SK-N-SH (cell line): ENCODE data around the gene ACE. TPM values are rescaled to one million over a fixed set of nuclear protein-coding genes. Genes with fewer than 3 reads are reported as not detected.

Experiments
- CTCF ChIA-PET: fragments of 300-600, 350-600 bp; formaldehyde crosslinking; extraction: SDS; loops from one replicate; lab custom pipeline; 2021; lab: Yijun Ruan, JAX
- POLR2A ChIA-PET: fragments of 350-600 bp; sonication (Branson Sonifier 250); formaldehyde crosslinking; extraction: SDS; loops from one replicate; lab custom pipeline; 2020; ENCODE audit warnings: antibody characterized with exemption, inconsistent platforms; lab: Yijun Ruan, JAX
- DNase-seq: peaks from one replicate; pipeline ENCODE4 v3.0.0; 2012
- H2AFZ ChIP-seq: fragments of 200-600 bp; sonication (generic); 2 replicates; pipeline ENCODE4 v1.8.1; 2016; ENCODE audit warnings: antibody characterized with exemption, mild to moderate bottlenecking, low read depth
- H3F3A ChIP-seq: fragments of 200-600 bp; sonication (generic); replicated peaks from 2 replicates; pipeline ENCODE3; 2016; ENCODE audit warnings: antibody characterized with exemption, mild to moderate bottlenecking; ENCODE audit not compliant: insufficient read depth
- H3K27ac ChIP-seq, 2 experiments: fragments of 200-500 bp in 1 of 2; fragments of 200-600 bp in 1 of 2; sonication (Bioruptor generic) in 1 of 2; sonication (generic), shearing (Covaris generic) in 1 of 2; 2 replicates each; pipeline versions ENCODE4 v1.5.1 to v1.6.1; 2014 to 2016; ENCODE audit warnings: low read depth in 2 of 2, inconsistent platforms in 1 of 2, low read length in 1 of 2, mild to moderate bottlenecking in 1 of 2, mixed read lengths in 1 of 2
- H3K27me3 ChIP-seq: fragments of 200-600 bp; sonication (generic), shearing (Covaris generic); 2 replicates; pipeline ENCODE4 v1.6.1; 2016; ENCODE audit warnings: mixed run types; ENCODE audit not compliant: insufficient read depth
- H3K36me3 ChIP-seq, 2 experiments: fragments of 200-500 bp in 1 of 2; fragments of 200-600 bp in 1 of 2; sonication (Bioruptor generic) in 1 of 2; sonication (generic) in 1 of 2; replicated peaks in 1 of 2; 2 replicates each; pipeline versions ENCODE3 to v1.5.1; 2014 to 2016; ENCODE audit warnings: low read length in 1 of 2, mild to moderate bottlenecking in 1 of 2; ENCODE audit not compliant: insufficient read depth in 2 of 2, control insufficient read depth in 1 of 2
- H3K4me1 ChIP-seq, 2 experiments: fragments of 200-500 bp in 1 of 2; fragments of 200-600 bp in 1 of 2; sonication (Bioruptor generic) in 1 of 2; sonication (generic), shearing (Covaris generic) in 1 of 2; 2 replicates each; pipeline versions ENCODE4 v1.5.1 to v1.6.1; 2014 to 2016; ENCODE audit warnings: low read depth in 1 of 2, low read length in 1 of 2, mixed run types in 1 of 2; ENCODE audit not compliant: insufficient read depth in 2 of 2, control insufficient read depth in 1 of 2
- H3K4me2 ChIP-seq: fragments of 200-600 bp; sonication (generic), shearing (Covaris generic); 2 replicates; pipeline ENCODE4 v1.6.1; 2017; ENCODE audit warnings: mixed run types
- H3K4me3 ChIP-seq, 2 experiments: fragments of 200-500 bp in 1 of 2; fragments of 200-600 bp in 1 of 2; sonication (Bioruptor generic) in 1 of 2; sonication (generic), shearing (Covaris generic) in 1 of 2; 2 replicates each; pipeline versions ENCODE4 v1.5.1 to v1.8.1; 2014 to 2016; ENCODE audit warnings: low read depth in 2 of 2, inconsistent platforms in 1 of 2, low read length in 1 of 2, mild to moderate bottlenecking in 1 of 2, mixed read lengths in 1 of 2, moderate library complexity in 1 of 2
- H3K79me2 ChIP-seq: fragments of 200-600 bp; sonication (generic); 2 replicates; pipeline ENCODE4 v1.8.1; 2017; ENCODE audit warnings: mild to moderate bottlenecking; ENCODE audit not compliant: insufficient read depth
- H3K9ac ChIP-seq: fragments of 200-600 bp; sonication (generic); 2 replicates; pipeline ENCODE4 v1.6.1; 2017; ENCODE audit warnings: mixed run types
- H3K9me2 ChIP-seq: fragments of 200-600 bp; sonication (generic); 2 replicates; pipeline ENCODE4 v1.6.1; 2017; ENCODE audit warnings: mixed run types
- H3K9me3 ChIP-seq: fragments of 200-600 bp; sonication (generic); 2 replicates; pipeline ENCODE4 v1.6.1; 2017; ENCODE audit warnings: mixed run types, mild to moderate bottlenecking, moderate library complexity
- H4K20me1 ChIP-seq: fragments of 200-600 bp; sonication (generic); 2 replicates; pipeline ENCODE4 v1.6.1; 2017; ENCODE audit warnings: mild to moderate bottlenecking, mixed run types; ENCODE audit not compliant: insufficient read depth
- EP300 ChIP-seq, 2 experiments: IDR thresholded peaks; 2 replicates each; pipeline versions ENCODE4 v1.4.0 to v1.6.1; 2012; ENCODE audit warnings: borderline replicate concordance in 1 of 2, low read depth in 1 of 2, low read length in 1 of 2
- FOSL2 ChIP-seq: IDR thresholded peaks from 2 replicates; pipeline ENCODE4 v1.4.0; 2012; ENCODE audit warnings: low read depth, mild to moderate bottlenecking, moderate library complexity, borderline replicate concordance
- FOXM1 ChIP-seq: IDR thresholded peaks from 2 replicates; pipeline ENCODE4 v1.4.0; 2012; ENCODE audit warnings: low read depth, mild to moderate bottlenecking
- MEF2A ChIP-seq: IDR thresholded peaks from 2 replicates; pipeline ENCODE4 v1.4.0; 2012; ENCODE audit warnings: low read depth, borderline replicate concordance
- MXI1 ChIP-seq: IDR thresholded peaks from 2 replicates; pipeline ENCODE4 v1.6.1; 2012; ENCODE audit warnings: mild to moderate bottlenecking, low read depth, low read length, improper control_type of control experiment
- PBX3 ChIP-seq: IDR thresholded peaks from 2 replicates; pipeline ENCODE4; 2012
- RAD21 ChIP-seq: IDR thresholded peaks from 2 replicates; pipeline ENCODE4 v1.6.1; 2012; ENCODE audit warnings: mild to moderate bottlenecking, low read length
- RCOR1 ChIP-seq: fragments of 150-350 bp; IDR thresholded peaks from 2 replicates; pipeline ENCODE4 v1.6.1; 2017; ENCODE audit warnings: antibody characterized with exemption, low read length
- RFX5 ChIP-seq: IDR thresholded peaks from 2 replicates; pipeline ENCODE4 v1.6.1; 2012; ENCODE audit warnings: mild to moderate bottlenecking, improper control_type of control experiment, low read length
- RXRA ChIP-seq: IDR thresholded peaks from 2 replicates; pipeline ENCODE4 v1.4.0; 2012; ENCODE audit warnings: low read depth, mild to moderate bottlenecking, borderline replicate concordance
- SMC3 ChIP-seq: IDR thresholded peaks from 2 replicates; pipeline ENCODE4 v1.6.1; 2012; ENCODE audit warnings: low read depth, low read length, improper control_type of control experiment
- TAF1 ChIP-seq: IDR thresholded peaks from 2 replicates; pipeline ENCODE4 v1.6.1; 2012; ENCODE audit warnings: low read depth, mild to moderate bottlenecking, low read length, moderate library complexity, borderline replicate concordance
- TCF12 ChIP-seq: IDR thresholded peaks from 2 replicates; pipeline ENCODE4 v1.4.0; 2012
- YY1 ChIP-seq: IDR thresholded peaks from 2 replicates; pipeline ENCODE4 v1.4.0; 2012; ENCODE audit warnings: low read depth, mild to moderate bottlenecking
- WGBS: methylation state at CpG from one replicate; pipeline ENCODE4 v1.1.6; 2017; ENCODE audit warnings: low lambda C conversion rate; 5-methylcytosine and 5-hydroxymethylcytosine counted together
- polyA plus RNA-seq, 3 experiments: library from polyadenylated mRNA; depleted of rRNA; stranded (reverse); fragments of >200 nt; gene quantifications; 2 replicates each; pipeline ENCODE4 v1.2.3, GENCODE V29; 2012
- TF ChIP-seq, protein P1 (sequence below): fragments of 150-350 bp; IDR thresholded peaks from 2 replicates; pipeline ENCODE4 v1.6.1; 2017; ENCODE audit warnings: antibody characterized with exemption, low read length, low read depth, borderline replicate concordance
- TF ChIP-seq, protein P2 (sequence below): IDR thresholded peaks from 2 replicates; pipeline ENCODE4 v1.4.0; 2012; ENCODE audit warnings: low read depth, borderline replicate concordance
- TF ChIP-seq, protein P3 (sequence below): fragments of 150-350 bp; IDR thresholded peaks from 2 replicates; pipeline ENCODE4 v1.6.1; 2016; ENCODE audit warnings: mild to moderate bottlenecking, low read depth, low read length

The ACE gene
- polyA plus RNA-seq, 1 of the 3 experiments (the other 2 are of a cell fraction) = 12.1 TPM

- Histone ChIP-seq H3K4me2 (peak overlapping the region; percentile 77), H3K9ac (0 out of 2 replicates have a peak overlapping the region, but pooled peaks have one; percentile 71), H3K9me2 (no peaks in the 10 kb centered on the region), H4K20me1 (no peaks in the 10 kb centered on the region), H3K27me3 (no peaks in the 10 kb centered on the region), H3F3A (peaks cover 22% of the 10 kb centered on the region), H3K9me3 (no peaks in the 10 kb centered on the region), H3K36me3 (no peaks in the 10 kb centered on the region), H3K4me1 (peaks cover 11 to 12% of the 10 kb centered on the region in 2 experiments), H3K79me2 (no peaks in the 10 kb centered on the region), H2AFZ (no peak overlapping the region), H3K4me3 (no peak overlapping the region), H3K27ac (peak overlapping the region in 1 of 2 experiments; percentile 88; a peak in 3 of 4 replicates)
- 94% methylated on average over 9 of the region's 9 CpGs for WGBS
- CTCF ChIA-PET = interaction anchor here (0.9 to 5.2 kb wide), 6 partner anchors 9 to 54 kb away, joined by 3 to 30 read pairs (median 4); no protein-coding TSS in a partner anchor
- no peak for DNase-seq
- POLR2A ChIA-PET = interaction anchor here (0.9 to 2.5 kb wide), 2 partner anchors 10 to 18 kb away, joined by 3 to 8 read pairs; no protein-coding TSS in a partner anchor
- no peak for TF ChIP-seq FOXM1
- 0 out of 2 replicates have a peak, but pooled peaks have one; percentile 22 for TF ChIP-seq YY1
Observed at GRCh38 chr17:63460018-63460417, 16.8 kb upstream of the ACE start.

DNA sequence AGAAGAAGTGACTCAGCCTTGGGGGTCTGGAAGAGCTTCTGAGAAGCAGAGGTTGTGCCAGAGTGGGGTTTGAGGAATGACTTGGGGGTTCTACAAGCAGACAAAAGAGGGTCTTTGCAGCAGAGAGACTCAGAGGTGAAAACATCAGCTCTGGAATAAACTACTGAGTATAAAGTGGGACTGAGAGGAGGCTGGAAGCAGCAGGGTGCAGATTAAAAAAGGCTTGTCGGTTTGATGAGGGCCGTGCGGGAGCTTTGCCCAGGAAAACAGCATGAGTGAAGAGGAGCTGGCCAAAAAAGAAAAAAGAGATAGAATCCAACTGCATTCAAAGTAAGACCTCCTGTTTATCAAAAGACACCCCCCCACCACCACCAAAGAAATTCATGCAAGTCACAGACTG, 13.1 kb upstream of the ACE start:
- no peaks in the 10 kb centered on the region for H3K9me3 ChIP-seq
- no peak overlapping the region for H2AFZ ChIP-seq
- POLR2A ChIA-PET = no interaction called here
- H3K9me2 ChIP-seq = no peaks in the 10 kb centered on the region
- H3K4me1 ChIP-seq = peaks cover 7 to 11% of the 10 kb centered on the region in 2 experiments
- no peak overlapping the region for H3K9ac ChIP-seq
- H3K27ac ChIP-seq = no peak overlapping the region
- DNase-seq = no peak
- H3K27me3 ChIP-seq = no peaks in the 10 kb centered on the region
- H3K4me2 ChIP-seq = no peak overlapping the region
- peaks cover 17% of the 10 kb centered on the region for H3F3A ChIP-seq
- H3K36me3 ChIP-seq = no peaks in the 10 kb centered on the region
- WGBS = 92% methylated on average over 3 of the region's 3 CpGs
- CTCF ChIA-PET = interaction anchor here (1.3 to 7.1 kb wide), 5 partner anchors 10 to 31 kb away, joined by 3 to 35 read pairs (median 8); partner anchors contain the start of gene ACE
- H3K4me3 ChIP-seq = no peak overlapping the region
- H4K20me1 ChIP-seq = no peaks in the 10 kb centered on the region
- H3K79me2 ChIP-seq = no peaks in the 10 kb centered on the region
- TF ChIP-seq MEF2A (no peak), EP300 (IDR thresholded peaks at IDR 0.05; ENCODE audit: borderline replicate concordance in 1 of 2, low read depth in 1 of 2, low read length in 1 of 2) (no peak), RCOR1 (no peak), SMC3 (no peak), YY1 (no peak), MXI1 (no peak), TCF12 (no peak)
- TF ChIP-seq, protein P1, sequence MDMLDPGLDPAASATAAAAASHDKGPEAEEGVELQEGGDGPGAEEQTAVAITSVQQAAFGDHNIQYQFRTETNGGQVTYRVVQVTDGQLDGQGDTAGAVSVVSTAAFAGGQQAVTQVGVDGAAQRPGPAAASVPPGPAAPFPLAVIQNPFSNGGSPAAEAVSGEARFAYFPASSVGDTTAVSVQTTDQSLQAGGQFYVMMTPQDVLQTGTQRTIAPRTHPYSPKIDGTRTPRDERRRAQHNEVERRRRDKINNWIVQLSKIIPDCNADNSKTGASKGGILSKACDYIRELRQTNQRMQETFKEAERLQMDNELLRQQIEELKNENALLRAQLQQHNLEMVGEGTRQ = no peak

DNA sequence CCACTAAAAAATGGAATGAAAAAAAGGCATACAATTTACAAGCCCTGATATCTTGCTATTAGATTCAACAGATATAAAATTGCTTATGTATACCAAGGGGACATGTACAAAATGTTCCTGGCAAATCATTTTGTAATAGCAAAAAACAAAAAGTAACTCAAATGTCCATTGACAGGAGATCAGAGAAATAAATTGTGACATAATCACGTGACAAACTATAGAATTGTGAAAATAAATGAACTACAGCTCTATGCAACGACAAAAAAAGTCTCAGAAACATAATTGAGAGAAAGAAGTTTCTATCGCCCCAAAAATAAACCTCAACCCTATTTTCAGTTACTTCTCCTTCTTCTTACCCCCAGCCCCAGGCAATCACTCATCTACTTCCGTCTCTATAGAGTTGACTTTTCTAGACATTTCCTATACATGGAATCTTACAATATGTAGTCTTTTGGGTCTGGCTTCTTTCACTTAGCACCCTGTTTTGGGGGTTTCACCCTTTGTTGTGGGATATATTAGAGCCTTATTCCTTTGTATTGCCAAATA, 12.1 kb upstream of the ACE start:
- ChIA-PET POLR2A (no interaction called here), CTCF (interaction anchor here (1.0 to 7.1 kb wide), 3 partner anchors 14 to 57 kb away, joined by 3 to 35 read pairs (median 3); partner anchors contain the start of gene ACE)
- H3K27me3 ChIP-seq = no peaks in the 10 kb centered on the region
- H3F3A ChIP-seq = peaks cover 17% of the 10 kb centered on the region
- no peak overlapping the region for H2AFZ ChIP-seq
- no peaks in the 10 kb centered on the region for H3K36me3 ChIP-seq
- H3K4me3 ChIP-seq = no peak overlapping the region
- H3K9ac ChIP-seq = no peak overlapping the region
- no peaks in the 10 kb centered on the region for H4K20me1 ChIP-seq
- no peaks in the 10 kb centered on the region for H3K9me3 ChIP-seq
- no peak overlapping the region for H3K4me2 ChIP-seq
- H3K9me2 ChIP-seq = no peaks in the 10 kb centered on the region
- DNase-seq = no peak
- TF ChIP-seq, protein P2, sequence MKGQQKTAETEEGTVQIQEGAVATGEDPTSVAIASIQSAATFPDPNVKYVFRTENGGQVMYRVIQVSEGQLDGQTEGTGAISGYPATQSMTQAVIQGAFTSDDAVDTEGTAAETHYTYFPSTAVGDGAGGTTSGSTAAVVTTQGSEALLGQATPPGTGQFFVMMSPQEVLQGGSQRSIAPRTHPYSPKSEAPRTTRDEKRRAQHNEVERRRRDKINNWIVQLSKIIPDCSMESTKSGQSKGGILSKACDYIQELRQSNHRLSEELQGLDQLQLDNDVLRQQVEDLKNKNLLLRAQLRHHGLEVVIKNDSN = no peak
- TF ChIP-seq, protein P3, sequence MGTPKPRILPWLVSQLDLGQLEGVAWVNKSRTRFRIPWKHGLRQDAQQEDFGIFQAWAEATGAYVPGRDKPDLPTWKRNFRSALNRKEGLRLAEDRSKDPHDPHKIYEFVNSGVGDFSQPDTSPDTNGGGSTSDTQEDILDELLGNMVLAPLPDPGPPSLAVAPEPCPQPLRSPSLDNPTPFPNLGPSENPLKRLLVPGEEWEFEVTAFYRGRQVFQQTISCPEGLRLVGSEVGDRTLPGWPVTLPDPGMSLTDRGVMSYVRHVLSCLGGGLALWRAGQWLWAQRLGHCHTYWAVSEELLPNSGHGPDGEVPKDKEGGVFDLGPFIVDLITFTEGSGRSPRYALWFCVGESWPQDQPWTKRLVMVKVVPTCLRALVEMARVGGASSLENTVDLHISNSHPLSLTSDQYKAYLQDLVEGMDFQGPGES = no peak
- TF ChIP-seq FOSL2 (no peak), RCOR1 (no peak), MXI1 (no peak), RFX5 (no peak), TAF1 (no peak), RAD21 (no peak), PBX3 (no peak), RXRA (no peak)
- peaks cover 7 to 11% of the 10 kb centered on the region in 2 experiments for H3K4me1 ChIP-seq
- no peaks in the 10 kb centered on the region for H3K79me2 ChIP-seq
- no peak overlapping the region for H3K27ac ChIP-seq
- WGBS = 82% methylated on average over 4 of the region's 4 CpGs
